ENCODE results near the gene DNER.

The DNER gene

DNA sequence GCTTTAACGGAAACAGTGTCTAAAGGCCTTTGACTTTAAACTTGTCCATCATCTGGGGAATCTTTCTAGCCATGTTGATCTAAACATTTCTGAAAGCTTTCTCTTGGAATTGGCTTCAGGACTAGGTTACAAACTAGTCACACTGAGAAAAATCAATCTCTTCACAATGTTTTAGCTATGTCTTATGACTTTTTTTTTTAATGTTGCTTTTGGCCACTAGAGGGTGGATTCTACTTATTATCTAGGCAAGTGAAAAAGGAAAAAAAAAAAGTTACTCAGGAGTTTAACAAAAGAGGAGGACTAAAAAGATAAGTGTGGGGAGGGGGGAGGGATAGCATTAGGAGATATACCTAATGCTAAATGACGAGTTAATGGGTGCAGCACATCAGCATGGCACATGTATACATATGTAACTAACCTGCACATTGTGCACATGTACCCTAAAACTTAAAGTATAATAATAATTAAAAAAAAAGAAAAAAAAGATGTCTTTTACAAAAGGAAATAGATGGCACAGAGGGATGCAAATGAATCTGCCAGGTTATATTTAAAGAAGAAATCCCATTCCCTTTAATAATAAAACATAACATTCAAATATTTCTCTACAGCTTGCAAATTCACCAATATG is 282.9 kb downstream of the DNER start:
- H3K27ac ChIP-seq (replicated peaks) = no peak overlapping the region
- peak in 1 of 2 experiments; percentile 23 for DNase-seq (ENCODE audit: low read depth in 1 of 2, low spot score in 1 of 2)
- H3K4me3 ChIP-seq (replicated peaks; ENCODE audit: insufficient read depth, low read length) = no peak overlapping the region
- TF ChIP-seq, protein P1, sequence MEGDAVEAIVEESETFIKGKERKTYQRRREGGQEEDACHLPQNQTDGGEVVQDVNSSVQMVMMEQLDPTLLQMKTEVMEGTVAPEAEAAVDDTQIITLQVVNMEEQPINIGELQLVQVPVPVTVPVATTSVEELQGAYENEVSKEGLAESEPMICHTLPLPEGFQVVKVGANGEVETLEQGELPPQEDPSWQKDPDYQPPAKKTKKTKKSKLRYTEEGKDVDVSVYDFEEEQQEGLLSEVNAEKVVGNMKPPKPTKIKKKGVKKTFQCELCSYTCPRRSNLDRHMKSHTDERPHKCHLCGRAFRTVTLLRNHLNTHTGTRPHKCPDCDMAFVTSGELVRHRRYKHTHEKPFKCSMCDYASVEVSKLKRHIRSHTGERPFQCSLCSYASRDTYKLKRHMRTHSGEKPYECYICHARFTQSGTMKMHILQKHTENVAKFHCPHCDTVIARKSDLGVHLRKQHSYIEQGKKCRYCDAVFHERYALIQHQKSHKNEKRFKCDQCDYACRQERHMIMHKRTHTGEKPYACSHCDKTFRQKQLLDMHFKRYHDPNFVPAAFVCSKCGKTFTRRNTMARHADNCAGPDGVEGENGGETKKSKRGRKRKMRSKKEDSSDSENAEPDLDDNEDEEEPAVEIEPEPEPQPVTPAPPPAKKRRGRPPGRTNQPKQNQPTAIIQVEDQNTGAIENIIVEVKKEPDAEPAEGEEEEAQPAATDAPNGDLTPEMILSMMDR (IDR thresholded peaks at IDR 0.05; ENCODE audit: insufficient read depth, low read length) = peak; percentile 9
- TF ChIP-seq SPI1 (IDR thresholded peaks at IDR 0.05; ENCODE audit: borderline replicate concordance, low read depth) = no peak
- peaks cover 3% of the 10 kb centered on the region for H3K27me3 ChIP-seq (ENCODE audit: insufficient read depth, poor library complexity, severe bottlenecking)

DNA sequence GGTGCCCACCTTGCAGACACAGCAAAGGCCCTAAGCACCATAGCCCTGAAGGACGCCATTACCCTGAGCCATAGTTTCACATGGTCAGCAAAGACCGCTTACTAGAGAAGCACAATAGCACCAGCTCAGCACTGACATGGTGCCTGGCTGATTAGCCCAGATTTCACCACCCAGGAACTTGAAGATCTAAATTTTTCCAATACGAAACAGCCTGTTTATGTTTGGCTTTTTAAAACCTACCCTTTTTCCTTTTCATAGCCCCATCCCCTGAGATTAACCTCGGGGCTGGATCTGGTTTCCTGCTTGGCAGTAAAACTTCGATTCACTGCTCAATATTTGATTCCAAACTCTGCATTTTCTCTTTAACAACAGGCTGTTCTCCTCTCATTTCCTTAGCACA is 284.8 kb downstream of the DNER start:
- no peaks in the 10 kb centered on the region for H3K27me3 ChIP-seq (ENCODE audit: insufficient read depth, poor library complexity, severe bottlenecking)
- no peak for TF ChIP-seq POLR2AphosphoS5 (IDR thresholded peaks at IDR 0.05; ENCODE audit: low read depth)
- TF ChIP-seq SPI1 (IDR thresholded peaks at IDR 0.05; ENCODE audit: borderline replicate concordance, low read depth) = no peak
- H3K27ac ChIP-seq (replicated peaks) = no peak overlapping the region
- no peak for DNase-seq (ENCODE audit: low read depth in 1 of 2, low spot score in 1 of 2)
- H3K4me3 ChIP-seq (replicated peaks; ENCODE audit: insufficient read depth, low read length) = no peak overlapping the region

DNA sequence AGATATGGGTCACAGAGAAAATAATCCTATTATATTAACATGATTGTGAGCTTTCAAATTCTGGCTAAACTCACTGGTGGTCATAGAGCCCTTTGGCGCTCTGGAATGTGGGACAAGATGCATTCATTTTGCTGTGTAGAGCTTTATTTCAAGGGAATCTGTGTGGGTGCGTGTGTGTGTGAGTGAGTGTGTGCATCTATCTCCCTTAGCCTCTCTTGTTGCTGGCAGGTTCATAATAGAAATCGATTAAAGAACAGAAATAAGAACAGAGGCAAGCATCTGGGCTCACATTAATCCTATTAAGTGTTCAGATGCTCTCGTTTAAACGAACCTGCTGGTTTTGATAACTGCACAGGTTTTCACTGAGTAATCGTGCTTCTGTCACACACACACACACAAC is 287.9 kb downstream of the DNER start:
- no peak for DNase-seq (ENCODE audit: low read depth in 1 of 2, low spot score in 1 of 2)
- TF ChIP-seq, protein P1 (IDR thresholded peaks at IDR 0.05; ENCODE audit: insufficient read depth, low read length) = no peak
- TF ChIP-seq POLR2AphosphoS5 (IDR thresholded peaks at IDR 0.05; ENCODE audit: low read depth) = no peak
- TF ChIP-seq GABPA (IDR thresholded peaks at IDR 0.05; ENCODE audit: low read depth) = no peak
- TF ChIP-seq, protein P2, sequence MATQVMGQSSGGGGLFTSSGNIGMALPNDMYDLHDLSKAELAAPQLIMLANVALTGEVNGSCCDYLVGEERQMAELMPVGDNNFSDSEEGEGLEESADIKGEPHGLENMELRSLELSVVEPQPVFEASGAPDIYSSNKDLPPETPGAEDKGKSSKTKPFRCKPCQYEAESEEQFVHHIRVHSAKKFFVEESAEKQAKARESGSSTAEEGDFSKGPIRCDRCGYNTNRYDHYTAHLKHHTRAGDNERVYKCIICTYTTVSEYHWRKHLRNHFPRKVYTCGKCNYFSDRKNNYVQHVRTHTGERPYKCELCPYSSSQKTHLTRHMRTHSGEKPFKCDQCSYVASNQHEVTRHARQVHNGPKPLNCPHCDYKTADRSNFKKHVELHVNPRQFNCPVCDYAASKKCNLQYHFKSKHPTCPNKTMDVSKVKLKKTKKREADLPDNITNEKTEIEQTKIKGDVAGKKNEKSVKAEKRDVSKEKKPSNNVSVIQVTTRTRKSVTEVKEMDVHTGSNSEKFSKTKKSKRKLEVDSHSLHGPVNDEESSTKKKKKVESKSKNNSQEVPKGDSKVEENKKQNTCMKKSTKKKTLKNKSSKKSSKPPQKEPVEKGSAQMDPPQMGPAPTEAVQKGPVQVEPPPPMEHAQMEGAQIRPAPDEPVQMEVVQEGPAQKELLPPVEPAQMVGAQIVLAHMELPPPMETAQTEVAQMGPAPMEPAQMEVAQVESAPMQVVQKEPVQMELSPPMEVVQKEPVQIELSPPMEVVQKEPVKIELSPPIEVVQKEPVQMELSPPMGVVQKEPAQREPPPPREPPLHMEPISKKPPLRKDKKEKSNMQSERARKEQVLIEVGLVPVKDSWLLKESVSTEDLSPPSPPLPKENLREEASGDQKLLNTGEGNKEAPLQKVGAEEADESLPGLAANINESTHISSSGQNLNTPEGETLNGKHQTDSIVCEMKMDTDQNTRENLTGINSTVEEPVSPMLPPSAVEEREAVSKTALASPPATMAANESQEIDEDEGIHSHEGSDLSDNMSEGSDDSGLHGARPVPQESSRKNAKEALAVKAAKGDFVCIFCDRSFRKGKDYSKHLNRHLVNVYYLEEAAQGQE (IDR thresholded peaks at IDR 0.05; ENCODE audit: insufficient replicate concordance, low read depth) = no peak
- TF ChIP-seq SPI1 (IDR thresholded peaks at IDR 0.05; ENCODE audit: borderline replicate concordance, low read depth) = no peak
- Histone ChIP-seq H3K27me3 (ENCODE audit: insufficient read depth, poor library complexity, severe bottlenecking) (no peaks in the 10 kb centered on the region), H3K4me3 (replicated peaks; ENCODE audit: insufficient read depth, low read length) (no peak overlapping the region), H3K27ac (replicated peaks) (no peak overlapping the region)

DNA sequence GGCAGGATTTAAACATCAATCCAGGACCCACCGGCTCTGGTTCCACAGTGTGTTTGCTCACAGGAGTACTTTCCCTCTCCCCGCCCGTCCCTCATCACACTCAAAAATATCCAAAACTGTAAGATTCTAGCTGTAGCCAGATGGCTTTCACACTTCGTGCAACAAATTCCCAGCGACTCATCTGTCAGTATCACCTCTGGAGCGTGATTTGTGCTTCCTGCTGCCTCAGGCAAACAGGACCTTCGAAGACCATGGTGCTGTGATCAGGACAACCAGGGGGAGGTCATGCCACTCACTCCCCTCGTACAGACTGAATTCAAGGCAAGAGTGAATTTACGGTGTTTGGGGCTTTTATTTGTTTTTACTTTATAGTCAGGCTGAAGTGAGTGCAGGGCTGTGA is 288.8 kb downstream of the DNER start:
- H3K27ac ChIP-seq (replicated peaks) = no peak overlapping the region
- TF ChIP-seq POLR2AphosphoS5 (IDR thresholded peaks at IDR 0.05; ENCODE audit: low read depth) (no peak), SPI1 (IDR thresholded peaks at IDR 0.05; ENCODE audit: borderline replicate concordance, low read depth) (no peak), GABPA (IDR thresholded peaks at IDR 0.05; ENCODE audit: low read depth) (no peak)
- TF ChIP-seq, protein P1 (IDR thresholded peaks at IDR 0.05; ENCODE audit: insufficient read depth, low read length) = no peak
- TF ChIP-seq, protein P2 (IDR thresholded peaks at IDR 0.05; ENCODE audit: insufficient replicate concordance, low read depth) = no peak
- no peak for DNase-seq (ENCODE audit: low read depth in 1 of 2, low spot score in 1 of 2)
- H3K4me3 ChIP-seq (replicated peaks; ENCODE audit: insufficient read depth, low read length) = no peak overlapping the region
- no peaks in the 10 kb centered on the region for H3K27me3 ChIP-seq (ENCODE audit: insufficient read depth, poor library complexity, severe bottlenecking)
